Panc1 (cell line): ENCODE data around the gene TMTC2.

Experiments used
- TCF7L2 ChIP-seq: IDR thresholded peaks from 2 replicates; pipeline ENCODE4 v1.6.1; 2011; ENCODE audit warnings: mild to moderate bottlenecking, low read depth, low read length, inconsistent platforms
- TF ChIP-seq, protein P1 (sequence below): fragments of 450-650 bp; IDR thresholded peaks from 2 replicates; pipeline ENCODE4 v1.5.1; 2017; ENCODE audit warnings: mild to moderate bottlenecking

DNA sequence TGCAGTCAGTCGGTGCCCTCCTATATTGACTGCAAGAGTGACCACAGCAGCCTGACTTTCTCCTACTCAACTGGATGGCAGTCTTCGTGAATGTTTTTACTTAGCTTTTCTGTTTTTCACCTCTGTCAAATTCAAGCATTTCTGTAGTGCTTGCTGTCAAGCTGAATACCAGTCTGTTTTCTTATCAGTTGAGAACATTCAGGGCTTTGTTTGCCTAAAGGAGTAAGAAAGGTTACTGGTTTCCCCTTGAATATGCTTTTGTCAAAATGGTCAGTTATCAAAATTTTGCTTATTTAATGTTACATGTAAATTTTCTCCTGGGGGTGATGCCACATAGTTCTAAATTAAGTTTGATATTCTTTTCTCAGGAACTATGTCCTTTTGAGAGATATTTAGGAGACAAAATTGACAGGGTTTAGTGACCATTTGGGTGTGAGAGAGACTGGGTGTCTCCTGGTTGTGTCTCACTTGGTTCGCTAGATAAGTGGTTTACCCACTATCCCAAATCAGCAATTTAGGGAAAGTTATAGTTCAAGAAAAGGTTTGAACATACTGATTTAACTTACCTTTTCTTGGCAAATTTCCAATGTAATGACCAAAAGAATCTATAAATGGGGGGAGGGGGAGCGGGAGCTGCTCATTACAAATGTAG is 366.3 kb downstream of the TMTC2 start:
- TF ChIP-seq, protein P1, sequence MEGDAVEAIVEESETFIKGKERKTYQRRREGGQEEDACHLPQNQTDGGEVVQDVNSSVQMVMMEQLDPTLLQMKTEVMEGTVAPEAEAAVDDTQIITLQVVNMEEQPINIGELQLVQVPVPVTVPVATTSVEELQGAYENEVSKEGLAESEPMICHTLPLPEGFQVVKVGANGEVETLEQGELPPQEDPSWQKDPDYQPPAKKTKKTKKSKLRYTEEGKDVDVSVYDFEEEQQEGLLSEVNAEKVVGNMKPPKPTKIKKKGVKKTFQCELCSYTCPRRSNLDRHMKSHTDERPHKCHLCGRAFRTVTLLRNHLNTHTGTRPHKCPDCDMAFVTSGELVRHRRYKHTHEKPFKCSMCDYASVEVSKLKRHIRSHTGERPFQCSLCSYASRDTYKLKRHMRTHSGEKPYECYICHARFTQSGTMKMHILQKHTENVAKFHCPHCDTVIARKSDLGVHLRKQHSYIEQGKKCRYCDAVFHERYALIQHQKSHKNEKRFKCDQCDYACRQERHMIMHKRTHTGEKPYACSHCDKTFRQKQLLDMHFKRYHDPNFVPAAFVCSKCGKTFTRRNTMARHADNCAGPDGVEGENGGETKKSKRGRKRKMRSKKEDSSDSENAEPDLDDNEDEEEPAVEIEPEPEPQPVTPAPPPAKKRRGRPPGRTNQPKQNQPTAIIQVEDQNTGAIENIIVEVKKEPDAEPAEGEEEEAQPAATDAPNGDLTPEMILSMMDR: no peak
- no peak for TF ChIP-seq TCF7L2
